SHP77 treated with DMSO at 0.1 percent for 48 hours (cell line): ENCODE data around the gene FAM120B.

Experiments
- DNase-seq: peaks from one replicate; lab custom pipeline; 2025; lab: John Stamatoyannopoulos, UW

FAM120B gene

DNA sequence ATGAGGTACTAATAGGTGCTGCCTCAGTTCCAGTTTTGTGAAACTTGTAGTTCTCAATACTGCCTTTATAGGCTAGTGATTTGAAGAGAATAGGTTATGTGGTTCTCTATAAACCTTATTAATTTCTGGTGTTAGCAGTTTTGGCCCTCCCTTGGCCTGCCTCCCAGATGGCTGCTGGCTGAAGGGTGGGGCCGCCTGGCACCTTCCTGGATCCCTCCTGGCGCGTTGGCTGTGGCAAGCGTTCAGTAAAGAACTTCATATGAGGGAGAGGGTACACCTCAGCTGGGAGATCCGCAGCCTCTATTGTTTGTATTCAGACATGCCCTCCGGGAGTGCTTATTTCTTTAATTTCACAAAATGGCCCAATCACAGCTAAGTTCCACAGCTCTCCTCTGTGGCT, 51.9 kb downstream of the FAM120B start:
- DNase-seq: no peak

DNA sequence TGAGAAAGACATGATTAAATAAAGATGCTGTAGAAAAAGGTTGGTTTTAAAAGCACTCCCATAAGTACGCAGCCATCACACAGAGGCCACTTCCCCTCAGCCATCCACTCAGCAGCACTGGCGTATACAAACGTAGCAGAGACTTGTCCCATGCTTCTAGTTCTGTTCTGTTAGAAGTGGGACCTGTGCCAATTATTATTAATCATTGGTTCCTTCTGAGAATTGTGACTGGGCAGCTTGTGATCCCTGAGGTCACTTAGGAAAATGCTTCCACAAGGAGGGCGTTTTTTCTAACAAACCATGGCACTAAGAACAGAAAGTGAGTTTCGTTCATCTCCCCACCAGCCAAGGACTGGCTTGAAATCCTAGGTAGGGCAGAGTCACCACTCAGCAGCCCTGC, 53.9 kb downstream of the FAM120B start:
- DNase-seq: no peak

DNA sequence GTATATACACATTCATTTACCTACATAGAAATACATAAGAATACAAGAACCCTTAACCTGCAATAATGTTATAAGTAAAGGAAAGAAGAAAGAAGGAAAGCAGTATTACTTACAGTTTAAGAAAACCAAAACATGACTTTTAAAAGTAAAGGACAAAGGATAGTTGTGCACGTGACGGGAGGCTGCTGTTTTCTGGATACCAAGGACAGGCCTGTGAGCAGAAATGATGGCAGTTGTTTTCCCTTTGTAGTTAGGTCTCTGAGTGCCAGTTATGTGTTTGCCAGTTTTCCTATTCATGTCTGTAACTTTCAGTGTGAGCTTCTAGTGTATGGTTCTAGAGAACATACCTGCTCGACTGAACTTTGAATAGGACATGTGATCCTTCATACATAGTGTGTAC, 54.8 kb downstream of the FAM120B start:
- DNase-seq: no peak

- DNase-seq: no peak
These were observed 55.6 kb downstream of the FAM120B start for GRCh38 chr6:170362121-170362520.

DNA sequence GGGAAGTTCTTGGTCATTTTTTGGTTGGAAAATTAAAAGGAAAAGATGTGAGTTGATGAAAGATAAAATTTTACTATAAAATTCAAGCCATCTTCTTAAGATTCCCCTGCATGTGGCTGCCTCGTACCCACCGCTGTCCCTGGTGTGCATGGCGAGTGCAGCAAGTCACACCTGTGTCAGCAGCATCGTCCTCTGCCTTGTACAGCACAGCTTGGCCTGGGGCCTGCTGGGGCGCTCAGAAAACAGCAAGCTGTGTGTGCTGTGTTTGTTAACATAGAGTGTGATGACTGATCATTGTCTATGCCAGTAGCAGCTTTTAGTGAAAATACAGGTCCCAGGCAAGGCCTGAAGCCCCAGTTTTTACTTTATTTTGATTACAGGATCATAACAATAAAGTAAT, 56.7 kb downstream of the FAM120B start:
- DNase-seq: no peak

GRCh38 chr6:170365121-170365520, 58.6 kb downstream of the FAM120B start:
- DNase-seq: no peak

GRCh38 chr6:170365593-170365992, 59.0 kb downstream of the FAM120B start:
- DNase-seq: no peak

GRCh38 chr6:170366248-170366960, 59.8 kb downstream of the FAM120B start:
- DNase-seq: no peak

DNA sequence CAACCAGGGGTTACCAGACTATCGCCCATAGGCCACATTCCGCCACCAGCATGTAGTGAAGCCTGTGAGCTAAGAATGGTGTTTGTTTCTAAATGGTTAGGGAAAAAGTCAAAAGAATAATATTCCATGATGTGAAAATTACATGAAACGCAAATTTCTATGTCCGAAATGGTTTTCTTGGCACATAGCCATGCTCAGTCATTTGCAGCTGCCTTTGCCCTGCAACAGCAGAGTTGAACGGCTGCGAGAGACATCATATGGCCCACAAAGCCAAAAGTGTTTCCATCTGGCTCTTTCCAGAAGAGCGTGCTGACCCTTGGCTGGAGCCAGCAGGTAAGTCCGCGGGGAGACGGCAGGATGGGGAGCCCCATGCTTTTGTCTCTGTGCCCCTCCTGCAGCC, 60.7 kb downstream of the FAM120B start:
- DNase-seq: no peak

GRCh38 chr6:170368544-170368943, 62.0 kb downstream of the FAM120B start:
- DNase-seq: no peak

DNA sequence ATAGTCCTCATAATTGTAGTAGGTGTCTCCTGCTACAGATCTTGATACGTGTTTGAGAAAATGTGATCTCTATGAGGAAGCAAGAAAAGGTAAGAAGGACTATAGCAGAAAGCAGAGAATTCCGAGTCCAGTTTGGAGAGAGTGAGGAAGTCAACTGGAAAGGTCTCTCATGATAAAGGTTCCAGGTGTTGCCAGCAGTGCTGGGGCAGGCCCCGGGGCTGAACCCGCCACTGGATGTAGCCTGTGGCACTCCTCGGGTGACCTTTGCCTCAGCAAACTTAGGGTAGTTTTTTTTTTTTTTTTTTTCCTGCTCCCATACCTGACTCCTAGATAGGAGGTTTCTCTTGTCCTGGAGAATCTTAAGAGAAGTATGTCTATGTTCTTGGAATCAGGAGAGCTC, 62.8 kb downstream of the FAM120B start:
- DNase-seq: no peak

GRCh38 chr6:170370416-170370815, 63.9 kb downstream of the FAM120B start:
- DNase-seq: no peak

GRCh38 chr6:170371080-170371479, 64.5 kb downstream of the FAM120B start:
- no peak for DNase-seq

- peak; percentile 82 for DNase-seq
These were observed 65.0 kb downstream of the FAM120B start for GRCh38 chr6:170371588-170371987.

DNA sequence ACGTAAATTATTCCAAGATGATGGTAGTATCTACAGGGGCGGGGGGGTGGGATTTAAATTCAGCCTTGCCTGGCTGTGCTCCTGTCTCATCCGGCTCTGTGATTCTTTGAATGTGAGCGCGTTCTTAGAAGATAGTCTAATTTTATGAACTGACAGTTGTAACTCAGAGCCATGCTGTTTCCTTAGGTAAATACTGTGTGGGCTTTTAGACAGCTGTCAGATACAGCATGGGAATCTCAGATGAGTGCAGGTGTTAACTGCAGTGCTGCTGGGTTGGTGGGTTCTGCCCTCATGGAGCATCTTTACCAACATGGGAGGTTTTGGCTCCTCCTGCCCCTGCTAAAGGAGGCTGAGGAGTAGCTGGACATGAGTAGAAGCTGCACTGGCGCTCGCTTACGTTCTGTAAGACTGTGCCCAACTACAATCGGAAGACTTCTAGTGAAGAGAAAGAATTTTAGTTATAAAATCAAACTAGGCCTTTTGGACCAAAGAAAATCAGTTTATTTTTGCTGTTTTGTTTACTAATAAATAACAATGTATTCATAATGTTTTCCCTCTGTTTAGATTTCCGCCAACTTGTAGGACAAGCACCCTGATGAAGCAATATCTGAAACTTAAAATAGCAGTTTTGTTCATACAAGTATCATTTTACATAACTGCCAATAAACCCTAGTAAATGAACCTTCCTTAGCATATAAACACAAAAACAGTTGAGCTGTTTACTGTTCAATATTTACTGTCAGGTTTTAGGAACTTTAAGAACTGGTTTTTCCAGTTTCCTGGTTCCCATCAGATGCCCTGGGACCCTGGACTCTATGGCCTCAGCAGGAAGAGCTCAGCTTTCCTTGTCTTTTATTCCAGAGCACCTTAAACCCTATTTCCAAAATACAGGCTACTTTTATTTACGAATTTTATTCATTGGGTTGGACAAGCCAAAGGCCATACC, 66.1 kb downstream of the FAM120B start:
- DNase-seq: no peak

DNA sequence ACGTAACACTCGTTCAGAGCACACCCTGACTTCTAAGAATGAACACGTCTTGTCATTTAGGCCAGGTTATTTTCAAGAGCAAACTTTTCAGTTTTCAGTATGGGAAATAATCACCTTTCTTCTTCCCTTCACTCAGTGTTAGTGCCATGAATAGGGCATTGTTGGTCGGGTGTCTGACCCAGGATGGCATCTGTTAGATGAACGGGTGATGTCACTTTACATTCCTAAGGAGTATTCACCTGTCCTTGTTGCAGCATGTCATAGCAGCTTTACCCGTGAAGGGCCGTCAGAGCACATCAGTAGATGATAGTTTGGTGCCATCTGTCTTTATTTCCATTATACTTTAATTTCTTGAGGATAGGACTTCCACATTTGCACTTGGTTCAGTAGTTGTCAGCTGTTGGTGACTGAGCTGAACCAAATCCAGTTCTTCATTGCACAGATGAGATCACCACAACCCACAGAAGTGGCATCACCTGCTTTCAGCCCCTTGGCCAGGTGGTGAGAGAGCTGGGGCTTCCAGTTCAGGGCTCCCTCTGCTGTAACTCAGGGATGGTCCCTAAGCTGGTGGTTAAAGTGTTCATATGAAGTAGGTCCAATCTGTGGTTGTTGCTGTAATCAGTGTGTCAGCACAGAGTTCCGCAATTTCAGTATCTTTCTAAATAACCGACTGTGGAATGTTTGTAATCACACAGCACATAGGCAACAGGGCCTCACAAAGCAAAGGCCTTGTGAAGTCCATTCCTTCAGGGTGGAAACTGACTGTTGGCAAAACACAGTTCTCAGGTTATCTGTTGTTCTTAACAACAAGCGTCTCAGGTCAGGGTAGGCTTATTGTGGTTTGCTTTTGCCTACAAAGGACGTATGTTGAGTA, 68.2 kb downstream of the FAM120B start:
- no peak for DNase-seq

- no peak for DNase-seq
These were observed 69.1 kb downstream of the FAM120B start for GRCh38 chr6:170375661-170376060.

DNA sequence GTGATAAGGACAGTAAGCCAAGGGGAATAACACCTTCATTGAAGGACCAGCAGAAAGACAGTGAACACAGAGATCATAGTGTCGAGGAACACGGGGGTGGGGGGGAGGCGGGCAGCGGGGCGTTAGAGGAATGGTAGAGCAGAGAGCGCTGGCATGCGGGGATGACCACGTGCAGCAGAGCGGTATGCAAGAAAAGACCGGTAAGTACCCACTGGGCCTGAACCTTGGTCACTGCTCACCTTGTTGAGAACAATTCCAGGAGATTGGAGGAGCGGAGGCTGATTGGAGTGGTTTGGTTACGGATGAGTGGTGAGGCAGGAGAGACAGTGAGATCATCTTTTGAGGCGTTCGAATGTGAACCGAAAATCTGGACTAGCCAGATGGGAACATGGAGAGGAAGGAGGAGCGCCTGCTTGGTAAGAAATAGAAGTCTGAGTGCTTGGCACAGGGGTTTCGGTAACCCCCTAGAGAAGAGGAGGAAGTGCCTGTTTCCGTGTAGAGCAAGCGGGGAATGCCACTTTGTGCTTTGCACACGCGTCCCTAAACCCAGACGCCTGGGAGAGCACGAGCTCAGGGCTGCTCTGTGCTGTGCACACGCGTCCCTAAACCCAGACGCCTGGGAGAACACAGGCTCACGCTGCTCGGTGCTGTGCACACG, 70.0 kb downstream of the FAM120B start:
- no peak for DNase-seq

GRCh38 chr6:170378502-170378901, 71.9 kb downstream of the FAM120B start:
- no peak for DNase-seq

GRCh38 chr6:170381562-170381961, 75.0 kb downstream of the FAM120B start:
- DNase-seq: no peak

GRCh38 chr6:170383466-170384035, 77.0 kb downstream of the FAM120B start:
- no peak for DNase-seq
